Left kidney (tissue), 2 donors: Measurements from ENCODE around the gene SLC16A13. TPM values are rescaled to one million over a fixed set of nuclear protein-coding genes. Genes with fewer than 3 reads are reported as not detected.

Experiments
- DNase-seq: peaks from one replicate; pipeline ENCODE4 v3.0.0-alpha.2; 2013
- polyA plus RNA-seq: library from polyadenylated mRNA; unstranded; fragments of 120-200 nt; gene quantifications from one replicate; pipeline ENCODE4 v1.2.1, GENCODE V29; 2013; ENCODE audit not compliant: insufficient read length

Gene SLC16A13
- polyA plus RNA-seq, 1 donor = 4.0 TPM

- no peak for DNase-seq
Observed at GRCh38 chr17:7011942-7012254, 23.9 kb upstream of the SLC16A13 start.

GRCh38 chr17:7014261-7014994, 21.4 kb upstream of the SLC16A13 start:
- DNase-seq = peak; percentile 92

- no peak for DNase-seq
Observed at GRCh38 chr17:7014995-7015958, 20.5 kb upstream of the SLC16A13 start.

- no peak for DNase-seq
Observed at GRCh38 chr17:7016418-7016817, 19.4 kb upstream of the SLC16A13 start.

GRCh38 chr17:7016886-7017826, 18.7 kb upstream of the SLC16A13 start:
- no peak for DNase-seq

GRCh38 chr17:7017827-7018200, 18.0 kb upstream of the SLC16A13 start:
- no peak for DNase-seq

GRCh38 chr17:7018331-7018964, 17.4 kb upstream of the SLC16A13 start:
- no peak for DNase-seq

- DNase-seq = no peak
Observed at GRCh38 chr17:7019367-7019766, 16.4 kb upstream of the SLC16A13 start.

- DNase-seq = no peak
Observed at GRCh38 chr17:7019839-7020519, 15.8 kb upstream of the SLC16A13 start.

GRCh38 chr17:7020894-7021664, 14.7 kb upstream of the SLC16A13 start:
- no peak for DNase-seq

- DNase-seq = no peak
Observed at GRCh38 chr17:7021993-7022778, 13.6 kb upstream of the SLC16A13 start.

GRCh38 chr17:7022781-7023571, 12.8 kb upstream of the SLC16A13 start, which contains the start of gene BCL6B:
Gene BCL6B, plus strand, starts transcription at chr17:7023050. Its CDS starts 622 bp downstream, at chr17:7023672.
- no peak for DNase-seq

- DNase-seq = no peak
Observed at GRCh38 chr17:7023576-7024401, 12.0 kb upstream of the SLC16A13 start.

GRCh38 chr17:7024402-7024785, 11.4 kb upstream of the SLC16A13 start:
- no peak for DNase-seq

GRCh38 chr17:7025245-7025644, 10.6 kb upstream of the SLC16A13 start:
- DNase-seq = no peak

- no peak for DNase-seq
Observed at GRCh38 chr17:7026471-7027115, 9.2 kb upstream of the SLC16A13 start.

- no peak for DNase-seq
Observed at GRCh38 chr17:7027335-7027734, 8.5 kb upstream of the SLC16A13 start.
